ENCODE data around the gene MMD. TPM values are rescaled to one million over a fixed set of nuclear protein-coding genes. Genes with fewer than 3 reads are reported as not detected.

The MMD gene
- total and polyA plus RNA-seq, 2 of the 13 experiments (the other 11 are each of a cell fraction or from before 2014, with no cell fraction given): 121 to 225 TPM

- TF ChIP-seq, protein P1, sequence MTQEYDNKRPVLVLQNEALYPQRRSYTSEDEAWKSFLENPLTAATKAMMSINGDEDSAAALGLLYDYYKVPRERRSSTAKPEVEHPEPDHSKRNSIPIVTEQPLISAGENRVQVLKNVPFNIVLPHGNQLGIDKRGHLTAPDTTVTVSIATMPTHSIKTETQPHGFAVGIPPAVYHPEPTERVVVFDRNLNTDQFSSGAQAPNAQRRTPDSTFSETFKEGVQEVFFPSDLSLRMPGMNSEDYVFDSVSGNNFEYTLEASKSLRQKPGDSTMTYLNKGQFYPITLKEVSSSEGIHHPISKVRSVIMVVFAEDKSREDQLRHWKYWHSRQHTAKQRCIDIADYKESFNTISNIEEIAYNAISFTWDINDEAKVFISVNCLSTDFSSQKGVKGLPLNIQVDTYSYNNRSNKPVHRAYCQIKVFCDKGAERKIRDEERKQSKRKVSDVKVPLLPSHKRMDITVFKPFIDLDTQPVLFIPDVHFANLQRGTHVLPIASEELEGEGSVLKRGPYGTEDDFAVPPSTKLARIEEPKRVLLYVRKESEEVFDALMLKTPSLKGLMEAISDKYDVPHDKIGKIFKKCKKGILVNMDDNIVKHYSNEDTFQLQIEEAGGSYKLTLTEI (CRISPR knock-in tag; conservative IDR thresholded peaks at IDR 0.05): no peak
- no peak for TF ChIP-seq SNAPC5 (CRISPR knock-in tag; IDR thresholded peaks at IDR 0.05; ENCODE audit: borderline replicate concordance)
- TF ChIP-seq GFI1 (CRISPR knock-in tag; IDR thresholded peaks at IDR 0.05; ENCODE audit: borderline replicate concordance): peak; percentile 95
- TF ChIP-seq HOXA5 (CRISPR knock-in tag; IDR thresholded peaks at IDR 0.05): no peak
- no peak for TF ChIP-seq MYC (CRISPR knock-in tag; IDR thresholded peaks at IDR 0.05; ENCODE audit: borderline replicate concordance)
- TF ChIP-seq ZNF33B (CRISPR knock-in tag; IDR thresholded peaks at IDR 0.05): no peak; the same call in 1 of the 2 replicates
- peak; percentile 72; the same call in 1 of the 2 replicates for TF ChIP-seq TARDBP (CRISPR knock-in tag; IDR thresholded peaks at IDR 0.05)
- no peak; the same call in 1 of the 2 replicates for TF ChIP-seq RXRA (CRISPR knock-in tag; IDR thresholded peaks at IDR 0.05)
- no peak for TF ChIP-seq HOXD1 (CRISPR knock-in tag; IDR thresholded peaks at IDR 0.05)
- TF ChIP-seq SALL1 (CRISPR knock-in tag; IDR thresholded peaks at IDR 0.05): peak; percentile 78
- TF ChIP-seq HNRNPL (IDR thresholded peaks at IDR 0.05; ENCODE audit: low read depth, low read length): no peak
- no peak for TF ChIP-seq CBX2 (IDR thresholded peaks at IDR 0.05; ENCODE audit: low read depth, low read length)
- peak; percentile 49; the same call in 1 of the 2 replicates for TF ChIP-seq CBX2 (CRISPR knock-in tag; IDR thresholded peaks at IDR 0.05; ENCODE audit: low read depth)
- TF ChIP-seq, protein P2, sequence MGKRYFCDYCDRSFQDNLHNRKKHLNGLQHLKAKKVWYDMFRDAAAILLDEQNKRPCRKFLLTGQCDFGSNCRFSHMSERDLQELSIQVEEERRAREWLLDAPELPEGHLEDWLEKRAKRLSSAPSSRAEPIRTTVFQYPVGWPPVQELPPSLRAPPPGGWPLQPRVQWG (CRISPR knock-in tag; IDR thresholded peaks at IDR 0.05; ENCODE audit: borderline replicate concordance, low read depth): no peak
- TF ChIP-seq CENPX (CRISPR knock-in tag; IDR thresholded peaks at IDR 0.05): no peak
- no peak for TF ChIP-seq ZFAT (CRISPR knock-in tag; conservative IDR thresholded peaks at IDR 0.05)
- no peak for TF ChIP-seq ZNF883 (CRISPR knock-in tag; IDR thresholded peaks at IDR 0.05; ENCODE audit: not compliant biosample characterization)
- TF ChIP-seq, protein P3, sequence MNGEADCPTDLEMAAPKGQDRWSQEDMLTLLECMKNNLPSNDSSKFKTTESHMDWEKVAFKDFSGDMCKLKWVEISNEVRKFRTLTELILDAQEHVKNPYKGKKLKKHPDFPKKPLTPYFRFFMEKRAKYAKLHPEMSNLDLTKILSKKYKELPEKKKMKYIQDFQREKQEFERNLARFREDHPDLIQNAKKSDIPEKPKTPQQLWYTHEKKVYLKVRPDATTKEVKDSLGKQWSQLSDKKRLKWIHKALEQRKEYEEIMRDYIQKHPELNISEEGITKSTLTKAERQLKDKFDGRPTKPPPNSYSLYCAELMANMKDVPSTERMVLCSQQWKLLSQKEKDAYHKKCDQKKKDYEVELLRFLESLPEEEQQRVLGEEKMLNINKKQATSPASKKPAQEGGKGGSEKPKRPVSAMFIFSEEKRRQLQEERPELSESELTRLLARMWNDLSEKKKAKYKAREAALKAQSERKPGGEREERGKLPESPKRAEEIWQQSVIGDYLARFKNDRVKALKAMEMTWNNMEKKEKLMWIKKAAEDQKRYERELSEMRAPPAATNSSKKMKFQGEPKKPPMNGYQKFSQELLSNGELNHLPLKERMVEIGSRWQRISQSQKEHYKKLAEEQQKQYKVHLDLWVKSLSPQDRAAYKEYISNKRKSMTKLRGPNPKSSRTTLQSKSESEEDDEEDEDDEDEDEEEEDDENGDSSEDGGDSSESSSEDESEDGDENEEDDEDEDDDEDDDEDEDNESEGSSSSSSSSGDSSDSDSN (CRISPR knock-in tag; IDR thresholded peaks at IDR 0.05): peak; percentile 47; the same call in 1 of the 2 replicates
- no peak for TF ChIP-seq GTF2F1 (IDR thresholded peaks at IDR 0.05; ENCODE audit: low read length)
- TF ChIP-seq FOXM1 (CRISPR knock-in tag; IDR thresholded peaks at IDR 0.05): no peak
- TF ChIP-seq NFKBIZ (CRISPR knock-in tag; IDR thresholded peaks at IDR 0.05): 0 out of 2 replicates have a peak, but pooled peaks have one; percentile 62
- TF ChIP-seq ZNF235 (CRISPR knock-in tag; IDR thresholded peaks at IDR 0.05; ENCODE audit: borderline replicate concordance): no peak
- no peak for TF ChIP-seq ARID2 (CRISPR knock-in tag; IDR thresholded peaks at IDR 0.05; ENCODE audit: borderline replicate concordance)
- no peak for TF ChIP-seq ZNF737 (CRISPR knock-in tag; IDR thresholded peaks at IDR 0.05; ENCODE audit: borderline replicate concordance)
- TF ChIP-seq KLF9 (CRISPR knock-in tag; IDR thresholded peaks at IDR 0.05; ENCODE audit: low read depth): no peak
- no peak for TF ChIP-seq FOXK2 (IDR thresholded peaks at IDR 0.05)
- TF ChIP-seq NCOA5 (CRISPR knock-in tag; IDR thresholded peaks at IDR 0.05): no peak
- no peak for TF ChIP-seq CHCHD3 (CRISPR knock-in tag; IDR thresholded peaks at IDR 0.05)
Observed at GRCh38 chr17:55444471-55445441, 23.1 kb upstream of the MMD start (continued).
